Left lung (tissue), 10 donors: ENCODE results near the gene PHF23. TPM values are rescaled to one million over a fixed set of nuclear protein-coding genes. Genes with fewer than 3 reads are reported as not detected.

Source experiments
- ATAC-seq: fragments of 200-7000 bp; cut with Tn5 transposase; one replicate; pipeline ENCODE4 v1.9.1; 2020; ENCODE audit warnings: moderate library complexity
- DNase-seq, 4 donors: peaks; one replicate each; pipeline ENCODE4 v3.0.0-alpha.2; 2013 to 2020
- H3K27ac ChIP-seq, 2 donors: fragments of 200-600 bp; sonication (generic) in 1 of 2; one replicate each; pipeline versions ENCODE4 v1.5.0 to v1.8.0; 2020 to 2021
- H3K27me3 ChIP-seq, 2 donors: fragments of 200-600 bp; sonication (generic) in 1 of 2; one replicate each; pipeline versions ENCODE4 v1.5.0 to v1.8.0; 2020 to 2021
- H3K36me3 ChIP-seq, 2 donors: fragments of 200-600 bp; sonication (generic) in 1 of 2; one replicate each; pipeline versions ENCODE4 v1.5.0 to v1.8.0; 2020 to 2021
- H3K4me1 ChIP-seq, 2 donors: fragments of 200-600 bp; one replicate each; pipeline ENCODE4 v1.8.0; 2021
- H3K4me3 ChIP-seq, 2 donors: fragments of 200-600 bp; sonication (generic) in 1 of 2; one replicate each; pipeline versions ENCODE4 v1.5.0 to v1.8.0; 2020 to 2021; ENCODE audit warnings: mild to moderate bottlenecking in 1 of 2
- H3K9me3 ChIP-seq, 2 donors: fragments of 200-600 bp; sonication (generic) in 1 of 2; one replicate each; pipeline versions ENCODE4 v1.5.0 to v1.8.0; 2020 to 2021
- intact Hi-C, 2 donors: fragments of 100-400 bp; cut with DNase I; formaldehyde crosslinking; loops; one replicate each; pipeline versions ENCODE4 v1.11.2 to v1.14.2; 2022
- polyA plus RNA-seq, 6 donors: library from polyadenylated mRNA; unstranded; fragments of 120-200 nt; gene quantifications; one replicate each; pipeline ENCODE4 v1.2.1, GENCODE V29; 2013; ENCODE audit not compliant: insufficient read length in 6 of 6
- total RNA-seq, 2 donors: library from RNA; stranded (reverse); fragmentation: NEBNext Ultra II Directional; extraction: Animal tissue kit (Norgen Biotek cat#: 25700); gene quantifications; one replicate each; pipeline ENCODE4 v1.2.1, GENCODE V29; 2021
- TF ChIP-seq, protein P1 (sequence below), 2 donors: fragments of 200-600 bp; sonication (generic) in 1 of 2; IDR thresholded peaks; one replicate each; pipeline versions ENCODE4 v1.5.0 to v1.8.0; 2021; ENCODE audit warnings: antibody characterized with exemption in 2 of 2
- donor health status: DM: no; HTN: yes; CAD: no.
- donor health status: DM: no; HTN: no; CAD: no.

The PHF23 gene
- total and polyA plus RNA-seq, 8 donors, result 31.1 to 51.2 (median 44.5) TPM

DNA sequence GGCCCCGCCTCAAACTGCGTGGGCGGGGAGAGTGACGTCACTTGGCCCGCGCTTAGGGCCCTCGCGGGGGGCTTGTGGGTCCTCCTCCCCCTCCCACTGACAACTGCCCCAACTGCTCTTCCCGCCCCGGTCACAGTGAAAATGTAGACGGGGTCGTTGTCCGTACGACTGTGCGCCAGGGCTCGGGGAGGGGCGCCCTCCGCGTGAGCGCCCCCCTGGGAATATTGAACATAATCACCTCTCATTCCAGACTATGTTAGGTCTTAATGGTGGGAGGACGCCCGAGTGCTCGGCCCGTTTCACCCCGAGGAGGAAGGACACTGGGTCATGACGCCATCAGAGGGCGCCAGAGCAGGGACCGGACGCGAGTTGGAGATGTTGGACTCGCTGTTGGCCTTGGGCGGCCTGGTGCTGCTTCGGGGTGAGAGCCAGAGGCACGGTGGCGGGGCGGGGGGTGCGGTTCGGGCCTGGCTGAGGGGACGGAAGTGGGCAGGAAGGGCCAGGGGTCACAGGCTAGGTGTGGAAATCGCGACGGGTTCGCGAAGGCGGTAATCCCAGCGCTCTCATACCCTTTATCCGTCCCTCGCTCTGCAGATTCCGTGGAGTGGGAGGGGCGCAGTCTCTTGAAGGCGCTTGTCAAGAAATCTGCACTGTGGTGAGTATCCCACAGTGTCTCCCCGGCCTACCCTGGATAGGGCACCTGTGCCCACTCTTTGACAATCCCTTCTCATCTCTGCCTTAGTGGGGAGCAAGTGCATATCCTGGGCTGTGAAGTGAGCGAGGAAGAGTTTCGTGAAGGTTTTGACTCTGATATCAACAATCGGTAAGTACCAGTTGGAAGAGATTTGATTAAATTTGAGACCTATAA, 13.2 kb upstream of the PHF23 start, which contains the start of gene ELP5:
Gene ELP5 (plus strand): TSS at position 40 of the 868 bp plus-strand sequence. CDS start 336 bp downstream, at position 376.
- Histone ChIP-seq H3K4me3 (peak within 1 kb of the TSS; percentile 83 to 95), H3K27me3 (no peaks in the 10 kb centered on the region), H3K9me3 (no peaks in the 10 kb centered on the region), H3K27ac (peak within 1 kb of the TSS; percentile 99 to 100), H3K36me3 (peaks cover 0 to 35% of the 10 kb centered on the region in 2 donors), H3K4me1 (peaks cover 18 to 46% of the 10 kb centered on the region in 2 donors)
- ATAC-seq (peak; percentile 81), DNase-seq (peak; percentile 94 to 98 (median 96))
- intact Hi-C loops, result no loop called here
- TF ChIP-seq, protein P1, sequence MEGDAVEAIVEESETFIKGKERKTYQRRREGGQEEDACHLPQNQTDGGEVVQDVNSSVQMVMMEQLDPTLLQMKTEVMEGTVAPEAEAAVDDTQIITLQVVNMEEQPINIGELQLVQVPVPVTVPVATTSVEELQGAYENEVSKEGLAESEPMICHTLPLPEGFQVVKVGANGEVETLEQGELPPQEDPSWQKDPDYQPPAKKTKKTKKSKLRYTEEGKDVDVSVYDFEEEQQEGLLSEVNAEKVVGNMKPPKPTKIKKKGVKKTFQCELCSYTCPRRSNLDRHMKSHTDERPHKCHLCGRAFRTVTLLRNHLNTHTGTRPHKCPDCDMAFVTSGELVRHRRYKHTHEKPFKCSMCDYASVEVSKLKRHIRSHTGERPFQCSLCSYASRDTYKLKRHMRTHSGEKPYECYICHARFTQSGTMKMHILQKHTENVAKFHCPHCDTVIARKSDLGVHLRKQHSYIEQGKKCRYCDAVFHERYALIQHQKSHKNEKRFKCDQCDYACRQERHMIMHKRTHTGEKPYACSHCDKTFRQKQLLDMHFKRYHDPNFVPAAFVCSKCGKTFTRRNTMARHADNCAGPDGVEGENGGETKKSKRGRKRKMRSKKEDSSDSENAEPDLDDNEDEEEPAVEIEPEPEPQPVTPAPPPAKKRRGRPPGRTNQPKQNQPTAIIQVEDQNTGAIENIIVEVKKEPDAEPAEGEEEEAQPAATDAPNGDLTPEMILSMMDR (IDR thresholded peaks at IDR 0.05), result no peak

DNA sequence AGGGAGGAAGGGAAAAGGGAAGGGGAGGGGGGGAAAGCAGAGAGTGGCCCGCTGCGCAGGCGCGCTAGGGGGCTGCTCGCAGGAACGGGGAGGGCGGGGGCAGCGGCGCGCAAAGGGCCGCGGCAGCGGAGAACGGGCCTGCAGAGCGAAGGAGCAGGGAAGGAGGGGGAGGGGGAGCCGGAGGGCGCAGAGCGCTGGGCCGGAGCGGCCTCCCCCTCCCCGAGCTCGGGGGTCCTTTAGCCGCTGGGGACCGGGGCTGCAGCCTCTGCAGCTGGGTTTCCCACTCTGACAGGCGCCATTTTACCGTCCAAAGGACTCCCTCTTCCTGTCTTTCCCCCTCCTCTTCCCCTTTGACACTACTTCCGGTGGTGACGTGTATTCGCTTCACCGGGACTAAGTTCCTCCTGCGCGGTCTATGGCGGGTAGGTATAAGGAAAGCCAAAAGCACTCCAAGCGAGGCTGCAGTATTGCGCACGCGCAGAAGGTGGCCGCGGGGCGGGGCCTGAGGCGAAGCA, 12.5 kb upstream of the PHF23 start, which contains the start of gene CTDNEP1:
Gene CTDNEP1 (minus strand): TSS at position 74 of the 515 bp plus-strand sequence. CDS start 438 bp downstream, outside the sequence.
- H3K4me1 ChIP-seq, result peaks cover 18 to 47% of the 10 kb centered on the region in 2 donors
- H3K27me3 ChIP-seq, result no peaks in the 10 kb centered on the region
- DNase-seq, result peak; percentile 99 to 100 (median 99)
- H3K4me3 ChIP-seq, result peak within 1 kb of the TSS; percentile 83 to 95
- no peaks in the 10 kb centered on the region for H3K9me3 ChIP-seq
- TF ChIP-seq, protein P1 (IDR thresholded peaks at IDR 0.05), result no peak
- peak; percentile 90 for ATAC-seq
- intact Hi-C loops, result no loop called here
- peak within 1 kb of the TSS; percentile 99 to 100 for H3K27ac ChIP-seq
- peaks cover 0 to 34% of the 10 kb centered on the region in 2 donors for H3K36me3 ChIP-seq

DNA sequence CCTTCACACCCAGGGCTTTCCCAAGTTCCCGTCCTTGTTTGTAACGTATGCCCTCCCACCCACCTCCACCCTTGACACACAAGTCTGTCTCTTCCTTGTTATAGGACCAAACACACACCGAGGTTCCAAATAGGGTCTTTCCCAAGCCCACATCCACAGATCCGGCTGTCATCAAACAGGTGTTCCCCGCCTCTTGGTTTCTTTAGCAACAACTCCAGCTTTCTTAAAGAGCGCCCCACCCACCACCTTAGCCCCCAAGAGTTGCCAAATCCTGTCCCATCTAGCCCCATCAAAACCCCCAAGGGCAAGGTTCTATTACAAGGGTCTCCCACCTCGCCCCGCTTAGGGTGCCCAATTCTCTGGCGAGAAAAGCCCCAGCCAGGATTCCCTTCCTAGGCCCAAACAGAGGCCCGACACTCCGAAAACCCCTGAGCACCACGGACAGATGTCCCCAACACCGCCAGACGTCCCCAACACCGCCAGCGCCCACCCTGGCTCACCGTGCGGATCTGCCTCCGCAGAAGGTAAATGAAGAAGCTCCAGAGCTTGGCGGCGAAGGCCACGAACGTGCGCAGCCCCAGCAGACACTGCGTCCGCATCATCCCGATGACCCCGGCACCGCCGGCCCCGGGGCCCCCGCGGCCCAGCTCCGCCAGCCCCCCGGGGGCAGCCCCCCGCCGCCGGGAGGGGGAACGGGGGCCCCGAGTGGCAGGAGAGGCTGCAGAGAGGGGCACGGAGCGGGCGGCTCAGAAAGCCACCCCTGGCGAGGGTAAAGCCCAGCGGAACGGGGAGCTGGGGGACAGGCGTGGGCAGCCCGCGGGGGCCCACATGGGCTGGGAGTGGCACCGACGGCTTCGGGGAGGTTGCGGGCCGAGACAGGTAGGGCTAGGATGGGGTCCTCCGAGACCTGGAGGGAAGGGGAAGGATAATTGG, 11.7 kb upstream of the PHF23 start:
- Histone ChIP-seq H3K4me3 (peak overlapping the region; percentile 83 to 95), H3K36me3 (peaks cover 0 to 34% of the 10 kb centered on the region in 2 donors), H3K27ac (peak overlapping the region; percentile 99 to 100), H3K27me3 (no peaks in the 10 kb centered on the region), H3K4me1 (peaks cover 18 to 47% of the 10 kb centered on the region in 2 donors), H3K9me3 (no peaks in the 10 kb centered on the region)
- TF ChIP-seq, protein P1 (IDR thresholded peaks at IDR 0.05), result no peak
- DNase-seq, result peak in 2 of 4 donors; percentile 53 to 88
- ATAC-seq, result no peak
- intact Hi-C loops, result no loop called here

DNA sequence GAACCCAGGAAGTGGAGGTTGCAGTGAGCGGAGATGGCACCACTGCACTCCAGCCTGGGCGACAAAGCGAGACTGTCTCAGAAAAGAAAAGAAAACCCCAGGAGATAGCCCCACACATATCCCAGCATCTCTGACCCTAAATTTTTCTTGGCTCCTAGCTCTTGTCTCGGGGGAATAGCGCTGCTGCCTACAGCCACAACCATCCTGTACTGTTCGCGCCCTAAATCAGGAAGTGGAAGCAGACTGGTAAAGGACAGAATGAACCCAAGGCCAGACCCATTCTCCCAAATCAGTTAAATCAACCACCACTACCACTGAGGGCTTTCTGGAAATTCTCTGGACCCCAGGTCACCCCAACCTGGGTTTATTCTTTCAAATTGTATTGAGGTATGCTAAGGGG, 10.6 kb upstream of the PHF23 start:
- intact Hi-C loops, result no loop called here
- peaks cover 0 to 34% of the 10 kb centered on the region in 2 donors for H3K36me3 ChIP-seq
- DNase-seq, result no peak
- H3K27me3 ChIP-seq, result no peaks in the 10 kb centered on the region
- H3K4me1 ChIP-seq, result peaks cover 18 to 47% of the 10 kb centered on the region in 2 donors
- H3K9me3 ChIP-seq, result no peaks in the 10 kb centered on the region
- ATAC-seq, result no peak
- TF ChIP-seq, protein P1 (IDR thresholded peaks at IDR 0.05), result no peak
- peak overlapping the region in 1 of 2 donors; percentile 100 for H3K27ac ChIP-seq
- H3K4me3 ChIP-seq, result peak overlapping the region; percentile 83 to 95
